Measurements from ENCODE around the gene C2CD3. TPM values are rescaled to one million over a fixed set of nuclear protein-coding genes. Genes with fewer than 3 reads are reported as not detected.
"Not testable (repeated sequence)": the region's sequence is repeated elsewhere in the genome, so short reads cannot be mapped to it uniquely, and the experiment has no call there.

Gene C2CD3
- total RNA-seq, 1 experiment from 2014 or later: 18.7 TPM

- TF ChIP-seq MLX (CRISPR knock-in tag; IDR thresholded peaks at IDR 0.05) (no peak), SMAD4 (CRISPR knock-in tag; IDR thresholded peaks at IDR 0.05) (no peak), PREB (CRISPR knock-in tag; IDR thresholded peaks at IDR 0.05; ENCODE audit: borderline replicate concordance) (no peak), USF2 (CRISPR knock-in tag; IDR thresholded peaks at IDR 0.05) (no peak), JAZF1 (CRISPR knock-in tag; IDR thresholded peaks at IDR 0.05) (no peak), ZNF671 (CRISPR knock-in tag; IDR thresholded peaks at IDR 0.05) (no peak), MXD4 (CRISPR knock-in tag; IDR thresholded peaks at IDR 0.05; ENCODE audit: borderline replicate concordance) (no peak), ZNF532 (CRISPR knock-in tag; IDR thresholded peaks at IDR 0.05; ENCODE audit: borderline replicate concordance) (no peak), ZMAT4 (CRISPR knock-in tag; IDR thresholded peaks at IDR 0.05) (no peak)
Observed at GRCh38 chr11:74085542-74085892, 85.3 kb downstream of the C2CD3 start (continued).

GRCh38 chr11:74084796-74085541 lies 85.8 kb downstream of the C2CD3 start:
- H3K36me3 Mint-ChIP-seq: peaks cover 26% of the 10 kb centered on the region
- ATAC-seq (no peak), DNase-seq (ENCODE audit: low spot score) (no peak)
- ChIA-PET POLR2A (no interaction called here), CTCF (no interaction called here)
- H3K4me1 Mint-ChIP-seq: no peaks in the 10 kb centered on the region
- no peak for TF ChIP-seq PRRX2 (CRISPR knock-in tag; IDR thresholded peaks at IDR 0.05)
- TF ChIP-seq RORB (CRISPR knock-in tag; IDR thresholded peaks at IDR 0.05): no peak
- TF ChIP-seq USF1 (CRISPR knock-in tag; IDR thresholded peaks at IDR 0.05): no peak
- TF ChIP-seq ZNF121 (CRISPR knock-in tag; IDR thresholded peaks at IDR 0.05): no peak
- no peak for TF ChIP-seq ZNF416 (CRISPR knock-in tag; IDR thresholded peaks at IDR 0.05)
- no peak for TF ChIP-seq CREM (CRISPR knock-in tag; IDR thresholded peaks at IDR 0.05)
- TF ChIP-seq ELF4 (CRISPR knock-in tag; IDR thresholded peaks at IDR 0.05; ENCODE audit: low read depth): no peak
- TF ChIP-seq E2F1 (CRISPR knock-in tag; IDR thresholded peaks at IDR 0.05): no peak
- H3K9me3 Mint-ChIP-seq: peaks cover 11% of the 10 kb centered on the region
- no peak overlapping the region for H3K27ac Mint-ChIP-seq
- H3K27me3 Mint-ChIP-seq (ENCODE audit: low read depth): no peaks in the 10 kb centered on the region
- no peak overlapping the region for H3K4me3 Mint-ChIP-seq

GRCh38 chr11:74083927-74084326 lies 86.9 kb downstream of the C2CD3 start:
- Mint-ChIP-seq H3K36me3 (peaks cover 26% of the 10 kb centered on the region), H3K9me3 (peaks cover 11% of the 10 kb centered on the region)
- H3K4me3 Mint-ChIP-seq; H3K4me1 Mint-ChIP-seq; ATAC-seq; H3K27ac Mint-ChIP-seq; DNase-seq (ENCODE audit: low spot score); POLR2A ChIA-PET; H3K27me3 Mint-ChIP-seq (ENCODE audit: low read depth); CTCF ChIA-PET: not testable (repeated sequence)

Measured in WTC11 (cell line).